ENCODE measurements around the gene PDSS1.

GRCh38 chr10:26781797-26782196, 84.3 kb downstream of the PDSS1 start:
- TF ChIP-seq POLR2A (IDR thresholded peaks at IDR 0.05; ENCODE audit: low read depth, low read length): no peak
- no peak for TF ChIP-seq TAF1 (IDR thresholded peaks at IDR 0.05; ENCODE audit: borderline replicate concordance, low read depth, low read length)
- no peak for TF ChIP-seq POLR2AphosphoS5 (IDR thresholded peaks at IDR 0.05; ENCODE audit: low read depth, low read length)

Measured in GM12892 (cell line).